ENCODE data around the gene GALP. TPM values are rescaled to one million over a fixed set of nuclear protein-coding genes. Genes with fewer than 3 reads are reported as not detected.

Gene GALP
- total and polyA plus RNA-seq, 12 donors = not detected

GRCh38 chr19:56155124-56155687, 20.6 kb upstream of the GALP start:
- peak; percentile 23 to 55 (median 45) for TF ChIP-seq CTCF (IDR thresholded peaks at IDR 0.05)
- ATAC-seq (peak in 5 of 8 donors; percentile 36 to 45 (median 43)), DNase-seq (peak in 1 of 2 donors; percentile 36)
- Histone ChIP-seq H3K36me3 (peaks cover 0 to 56% (median 8%) of the 10 kb centered on the region in 9 donors), H3K4me3 (no peak overlapping the region), H3K27me3 (no peaks in the 10 kb centered on the region), H3K4me1 (peaks cover 0 to 37% (median 16%) of the 10 kb centered on the region in 9 donors), H3K27ac (peak overlapping the region in 4 of 10 donors; percentile 69 to 89 (median 73)), H3K9me3 (no peaks in the 10 kb centered on the region)
- intact Hi-C loops (cut with DNase I) = loop anchor here in 2 of 10 donors (5.0 to 10.0 kb wide), 2 partner anchors 50 to 73 kb away; no protein-coding TSS in a partner anchor
- WGBS, 2 donors = 62 to 65% methylated on average over 17 of the region's 17 CpGs

- H3K27me3 ChIP-seq = no peaks in the 10 kb centered on the region
- ATAC-seq (peak; percentile 57 to 83 (median 72)), DNase-seq (peak; percentile 38 to 46)
- H3K36me3 ChIP-seq = peaks cover 0 to 70% (median 8%) of the 10 kb centered on the region in 9 donors
- peak overlapping the region in 9 of 10 donors; percentile 36 to 89 (median 71) for H3K27ac ChIP-seq
- H3K9me3 ChIP-seq = no peaks in the 10 kb centered on the region
- intact Hi-C loops (cut with DNase I) = loop anchor here in 2 of 10 donors (5.0 to 10.0 kb wide), 2 partner anchors 52 to 74 kb away; no protein-coding TSS in a partner anchor
- peaks cover 0 to 35% (median 16%) of the 10 kb centered on the region in 9 donors for H3K4me1 ChIP-seq
- 65 to 68% methylated on average over 11 of the region's 11 CpGs for WGBS, 2 donors
- no peak for TF ChIP-seq CTCF (IDR thresholded peaks at IDR 0.05)
- no peak overlapping the region for H3K4me3 ChIP-seq
Observed at GRCh38 chr19:56156768-56157167, 19.0 kb upstream of the GALP start.

GRCh38 chr19:56158170-56158757, 17.5 kb upstream of the GALP start:
- DNase-seq (no peak), ATAC-seq (no peak)
- Histone ChIP-seq H3K9me3 (no peaks in the 10 kb centered on the region), H3K27me3 (no peaks in the 10 kb centered on the region), H3K36me3 (peaks cover 0 to 70% (median 8%) of the 10 kb centered on the region in 9 donors), H3K27ac (peak overlapping the region in 1 of 10 donors; percentile 89), H3K4me1 (peaks cover 0 to 28% (median 11%) of the 10 kb centered on the region in 9 donors), H3K4me3 (no peak overlapping the region)
- WGBS, 2 donors = 95 to 97% methylated on average over 16 of the region's 16 CpGs
- intact Hi-C loops (cut with DNase I) = loop anchor here in 2 of 10 donors (5.0 to 10.0 kb wide), 2 partner anchors 53 to 76 kb away; no protein-coding TSS in a partner anchor
- TF ChIP-seq CTCF (IDR thresholded peaks at IDR 0.05) = no peak

- no peaks in the 10 kb centered on the region for H3K27me3 ChIP-seq
- intact Hi-C loops (cut with DNase I) = loop anchor here in 2 of 10 donors (5.0 to 10.0 kb wide), 2 partner anchors 54 to 77 kb away; no protein-coding TSS in a partner anchor
- TF ChIP-seq CTCF (IDR thresholded peaks at IDR 0.05) = no peak
- no peak overlapping the region for H3K4me3 ChIP-seq
- no peak overlapping the region for H3K27ac ChIP-seq
- WGBS, 2 donors = 97% methylated on average over 9 of the region's 9 CpGs
- no peaks in the 10 kb centered on the region for H3K9me3 ChIP-seq
- H3K4me1 ChIP-seq = peaks cover 0 to 27% (median 11%) of the 10 kb centered on the region in 9 donors
- peaks cover 0 to 65% (median 8%) of the 10 kb centered on the region in 9 donors for H3K36me3 ChIP-seq
- DNase-seq = no peak
- ATAC-seq = no peak
Observed at GRCh38 chr19:56159009-56159559, 16.7 kb upstream of the GALP start.

All from heart right ventricle (tissue), 16 donors.